T follicular helper cell (primary cell): ENCODE measurements around the gene UBE2O.
"Not testable (repeated sequence)": the region's sequence is repeated elsewhere in the genome, so short reads cannot be mapped to it uniquely, and the experiment has no call there.

Source experiments
- DNase-seq: peaks from one replicate; pipeline ENCODE4 v3.0.0-alpha.2; 2020; ENCODE audit warnings: low read depth

UBE2O gene

DNA sequence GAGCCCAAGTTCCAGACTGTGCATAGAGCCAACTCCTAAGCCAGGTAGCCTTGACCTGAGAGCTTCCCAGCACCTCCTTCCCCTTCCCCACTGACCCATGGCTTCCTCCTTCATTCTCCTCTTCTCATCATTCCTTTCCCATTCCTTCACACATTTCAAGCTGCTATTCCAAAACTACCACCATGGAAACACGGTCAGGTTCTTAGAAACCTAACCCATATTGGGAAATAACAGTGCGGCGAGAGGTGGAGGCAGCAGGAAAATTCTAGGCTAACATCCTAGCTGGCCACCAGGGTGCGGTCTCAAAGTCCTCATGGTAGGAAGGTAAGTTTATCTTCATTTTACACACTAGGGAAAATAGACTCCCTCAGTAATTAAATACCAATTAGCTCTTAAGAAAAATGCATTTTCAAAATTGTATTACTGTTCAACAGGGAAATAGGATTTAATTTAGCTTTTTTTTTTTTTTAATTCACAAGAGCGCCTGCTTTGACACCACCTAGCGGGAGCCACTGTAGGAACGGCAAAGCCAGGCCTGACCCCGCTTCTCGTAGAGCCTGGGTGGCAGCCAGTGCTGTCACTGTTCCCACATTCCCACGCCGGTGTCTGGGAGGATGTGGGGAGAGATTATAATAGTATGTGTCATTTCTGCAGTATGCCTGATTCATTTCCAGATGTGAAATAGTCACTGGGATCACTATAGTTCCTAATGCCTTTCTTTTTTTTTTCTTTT is 82.5 kb downstream of the UBE2O start:
- DNase-seq = no peak

DNA sequence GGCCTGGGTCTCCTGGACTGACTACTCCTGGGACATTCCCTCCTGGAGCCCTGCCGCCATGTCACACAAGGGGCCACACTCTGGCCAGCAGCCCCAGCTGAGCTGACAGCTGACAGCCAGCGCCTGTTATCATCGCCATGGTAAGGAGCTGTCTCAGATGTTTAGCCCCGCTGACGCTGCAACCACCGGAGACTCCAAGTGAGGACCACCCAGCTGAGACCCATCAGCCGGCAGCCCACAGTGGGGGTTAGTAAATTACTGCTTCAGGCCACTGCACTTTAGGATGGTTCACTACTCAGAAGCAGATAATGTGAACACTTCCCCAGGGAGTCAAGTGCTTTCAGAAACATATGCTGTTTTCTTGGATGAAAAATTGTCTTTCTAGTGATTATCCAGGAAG is 83.1 kb downstream of the UBE2O start:
- DNase-seq = no peak

DNA sequence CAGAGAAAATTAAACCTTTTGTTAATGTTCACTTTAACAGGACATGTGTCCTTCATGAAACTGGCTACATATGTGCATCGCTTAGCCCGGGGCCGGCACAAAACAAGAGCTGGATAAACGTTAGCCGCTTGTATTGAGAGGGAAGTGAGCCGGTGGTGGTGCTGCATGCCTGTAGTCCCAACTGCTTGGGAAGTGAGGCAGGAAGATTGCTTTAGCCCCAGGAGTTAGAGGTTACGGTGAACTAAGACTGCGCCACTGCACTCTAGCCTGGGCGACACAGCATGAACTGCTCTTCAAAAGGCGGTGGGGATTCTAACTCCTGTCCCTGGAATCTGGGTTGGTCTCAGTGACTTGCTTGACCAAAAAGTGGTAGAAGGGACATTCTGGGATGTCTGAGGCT is 83.6 kb downstream of the UBE2O start:
- no peak for DNase-seq

- no peak for DNase-seq
These were observed 84.4 kb downstream of the UBE2O start for GRCh38 chr17:76368545-76368944.

GRCh38 chr17:76367642-76368041 is 85.3 kb downstream of the UBE2O start:
- DNase-seq = no peak

DNA sequence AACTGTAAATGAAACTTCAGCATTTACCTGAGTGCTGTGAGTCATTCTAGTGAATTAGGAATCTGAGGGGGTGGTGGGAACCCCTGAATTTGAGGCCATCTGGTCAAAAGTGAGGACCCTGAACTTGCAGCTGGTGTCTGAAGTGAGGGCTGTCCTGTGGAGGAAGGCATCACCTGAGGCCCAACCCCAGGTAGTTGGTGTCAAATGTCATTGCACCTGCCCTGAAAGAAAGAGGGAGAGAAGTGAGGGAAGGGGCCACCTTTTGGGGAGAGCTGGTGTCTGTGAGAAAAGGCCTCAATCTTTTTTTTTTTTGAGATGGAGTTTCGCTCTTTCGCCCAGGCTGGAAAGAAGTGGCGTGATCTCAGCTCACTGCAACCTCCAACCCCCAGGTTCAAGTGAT is 86.7 kb downstream of the UBE2O start:
- DNase-seq = no peak

DNA sequence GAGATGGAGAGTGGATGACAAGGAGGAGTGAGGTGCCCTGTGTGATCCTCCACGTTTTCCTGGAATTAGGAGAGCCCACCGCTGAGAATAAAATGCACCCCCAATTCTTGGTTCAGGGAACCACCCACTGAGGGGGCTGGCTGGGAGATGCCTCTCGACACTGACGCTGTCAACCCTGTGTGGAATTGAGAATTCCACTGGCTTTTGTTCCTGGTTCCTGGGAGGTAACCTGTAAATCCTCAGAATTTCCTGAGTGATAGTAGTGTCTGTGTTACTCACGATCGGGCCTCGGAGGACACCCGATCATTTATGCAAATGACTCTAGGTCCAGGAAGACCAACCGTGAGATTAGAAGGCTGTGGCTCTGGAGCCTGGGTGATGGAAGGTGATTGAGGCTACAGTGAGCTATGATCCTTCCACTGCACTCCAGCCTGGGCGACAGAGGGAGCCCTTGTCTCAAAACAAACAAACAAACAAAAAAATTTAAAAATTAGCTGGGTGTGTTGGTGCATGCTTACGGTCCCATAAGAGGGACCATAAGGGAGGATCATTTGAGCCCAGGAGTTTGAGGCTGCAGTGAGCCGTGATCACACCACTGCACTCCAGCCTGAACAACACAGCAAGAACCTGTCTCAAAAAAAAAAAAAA is 87.6 kb downstream of the UBE2O start:
- no peak for DNase-seq

GRCh38 chr17:76363107-76363842 is 89.7 kb downstream of the UBE2O start:
- no peak for DNase-seq

GRCh38 chr17:76360461-76360860 is 92.5 kb downstream of the UBE2O start:
- DNase-seq = no peak

DNA sequence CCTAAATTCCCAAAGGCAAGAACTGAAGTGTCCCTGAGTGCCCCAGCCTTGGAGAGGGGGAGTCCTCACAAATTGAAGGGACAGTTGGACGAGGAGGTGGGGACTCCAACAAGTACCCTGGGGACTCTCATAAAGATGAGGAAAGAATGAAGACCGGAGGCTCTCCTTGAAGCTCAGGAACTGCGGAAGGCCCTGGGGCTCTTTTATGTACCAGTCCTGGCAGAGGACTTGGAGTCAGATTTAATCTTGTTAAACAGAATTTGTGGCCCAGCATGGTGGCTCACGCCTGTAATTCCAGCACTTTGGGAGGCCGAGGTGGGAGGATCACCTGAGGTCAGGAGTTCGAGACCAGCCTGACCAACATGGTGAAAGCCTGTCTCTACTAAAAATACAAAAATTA is 93.2 kb downstream of the UBE2O start:
- DNase-seq = not testable (repeated sequence)

GRCh38 chr17:76359375-76359774 is 93.6 kb downstream of the UBE2O start:
- no peak for DNase-seq

- DNase-seq = no peak
These were observed 95.3 kb downstream of the UBE2O start for GRCh38 chr17:76357597-76358158.

GRCh38 chr17:76356803-76357456 is 96.0 kb downstream of the UBE2O start:
- DNase-seq = no peak

DNA sequence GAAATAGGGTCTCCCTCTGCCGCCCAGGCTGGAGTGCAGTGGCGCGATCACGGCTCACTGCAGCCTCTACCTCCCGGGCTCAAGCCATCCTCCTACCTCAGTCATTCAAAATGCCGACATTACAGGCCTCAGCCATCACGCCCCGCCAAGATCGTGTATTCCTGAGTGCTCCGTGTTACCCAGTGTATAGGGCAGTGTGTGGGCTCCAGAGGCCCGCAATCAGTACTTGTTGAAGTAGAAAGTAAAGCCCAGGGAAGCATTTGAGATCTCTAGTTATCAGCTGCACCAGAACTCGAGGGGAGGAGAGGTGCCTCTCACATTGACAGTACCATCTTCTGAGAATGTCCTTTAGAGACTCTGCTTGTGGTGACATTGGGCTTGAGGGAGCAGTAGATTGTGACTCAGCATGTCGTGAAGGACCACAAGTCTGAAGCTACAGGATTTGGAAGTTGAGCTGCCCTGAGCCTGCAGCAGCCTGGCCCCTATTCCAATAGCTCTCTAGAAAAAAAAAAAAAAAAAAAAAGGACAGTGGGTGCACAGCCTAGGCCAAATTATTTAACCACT is 98.1 kb downstream of the UBE2O start:
- no peak for DNase-seq

DNA sequence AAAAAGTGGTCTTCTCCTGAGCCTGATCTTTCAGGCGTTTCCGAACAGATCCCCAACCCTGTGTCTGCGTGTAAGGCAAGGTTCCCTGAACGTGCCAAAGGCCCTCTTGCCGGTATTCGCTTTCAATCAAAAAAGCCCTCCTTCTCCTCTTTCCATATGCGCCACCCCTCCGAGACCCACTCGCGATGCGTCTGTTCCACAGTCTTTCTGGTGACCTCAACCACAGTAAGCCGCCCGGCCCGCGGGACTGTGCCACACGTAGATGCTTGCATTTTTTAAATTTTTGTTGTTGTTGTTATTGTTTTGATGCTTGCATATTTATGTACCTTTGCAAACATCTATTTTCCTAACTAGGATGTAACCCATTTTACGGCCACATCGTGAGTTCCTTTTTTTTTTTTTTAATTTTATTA is 98.6 kb downstream of the UBE2O start:
- DNase-seq = no peak

DNA sequence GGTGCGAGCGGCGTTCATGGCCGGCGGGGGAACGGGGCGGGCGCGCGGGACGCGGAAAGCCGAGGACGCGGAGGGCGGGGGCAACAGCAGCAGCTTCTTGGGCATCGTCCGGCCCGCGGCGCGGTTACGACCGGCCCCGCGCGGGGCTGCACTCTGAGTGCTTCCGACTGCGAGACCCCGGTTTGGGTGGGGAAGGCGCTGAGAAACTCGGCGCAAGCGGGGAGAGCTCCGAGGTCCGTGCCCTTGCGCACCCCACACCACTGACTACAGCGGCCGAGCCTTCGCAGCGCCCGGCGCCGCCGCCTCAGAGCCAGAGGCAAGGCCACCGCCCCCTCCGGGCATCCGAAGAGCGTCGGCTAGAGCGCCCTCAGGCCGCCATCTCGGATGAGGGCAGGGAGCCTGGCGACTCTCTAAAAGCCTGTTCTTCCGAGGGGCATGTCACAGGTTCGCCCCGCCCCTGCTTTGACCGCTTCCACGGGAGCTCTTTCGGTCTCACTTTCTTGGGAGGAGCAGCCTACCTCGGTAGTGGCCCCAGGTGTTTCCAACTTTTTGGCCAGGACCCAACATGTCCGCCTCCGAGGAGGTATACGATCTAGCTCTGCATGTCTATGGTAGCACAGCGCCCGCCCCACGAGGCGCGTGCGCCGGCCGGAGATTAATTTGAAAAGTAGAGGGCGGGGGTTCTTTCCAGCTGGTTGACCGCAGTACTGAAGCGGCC is 99.2 kb downstream of the UBE2O start, which contains the start of gene PRPSAP1:
PRPSAP1 (minus strand) TSS at position 318 of the 718 bp plus-strand sequence; CDS start at position 105, 213 bp downstream.
- peak; percentile 56 for DNase-seq

GRCh38 chr17:76353004-76353598 is 99.9 kb downstream of the UBE2O start:
- DNase-seq = no peak

DNA sequence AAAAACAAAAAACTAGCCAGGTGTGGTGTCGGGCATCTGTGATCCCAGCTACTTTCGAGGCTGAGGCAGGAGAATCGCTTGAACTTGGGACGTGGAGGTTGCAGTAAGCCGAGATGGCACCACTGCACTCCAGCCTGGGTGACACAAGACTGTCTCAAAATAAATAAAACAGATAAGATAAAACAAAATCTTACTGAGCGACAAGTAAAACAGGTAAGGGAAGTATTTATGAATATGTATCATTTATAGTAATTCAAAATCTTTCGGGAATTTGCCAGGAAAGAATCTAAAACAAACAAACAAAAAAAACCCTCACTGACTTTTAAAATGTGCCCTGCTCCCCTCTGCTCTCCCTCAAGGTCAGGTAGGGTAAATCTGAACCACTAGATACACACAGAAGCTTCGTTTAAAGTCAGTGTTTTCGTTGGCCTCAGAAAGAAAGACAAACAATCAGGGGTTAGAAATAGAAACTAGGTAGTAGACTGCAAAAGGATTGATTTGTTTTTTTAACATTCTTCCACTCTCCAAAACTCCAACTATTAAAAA is 101.4 kb downstream of the UBE2O start:
- no peak for DNase-seq

DNA sequence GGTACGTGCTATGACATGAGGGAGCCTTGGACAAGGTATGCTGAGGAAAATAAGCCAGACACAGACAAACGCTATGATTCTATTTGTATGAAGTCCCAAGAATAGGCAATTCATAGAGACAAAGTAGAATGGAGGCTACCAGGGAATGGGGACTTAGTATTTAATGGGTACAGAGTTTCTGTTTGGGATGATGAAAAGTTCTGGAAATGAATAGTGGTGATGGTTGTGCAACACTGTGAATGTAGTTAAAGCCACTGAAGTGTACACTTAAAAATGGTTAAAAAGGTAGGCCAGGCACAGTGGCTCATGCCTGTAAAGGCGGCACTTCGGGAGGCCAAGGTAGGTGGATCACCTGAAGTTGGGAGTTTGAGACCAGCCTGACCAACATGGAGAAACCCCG is 102.5 kb downstream of the UBE2O start:
- no peak for DNase-seq

GRCh38 chr17:76346936-76347335 is 106.0 kb downstream of the UBE2O start:
- not testable (repeated sequence) for DNase-seq
